Upper lobe of left lung (tissue), 4 donors: ENCODE results near the gene SND1.

ENCODE experiments used
- CTCF ChIP-seq, 6 experiments: fragments of 450-650 bp in 4 of 6; fragments of 200-600 bp in 2 of 6; sonication (generic) in 2 of 6; IDR thresholded peaks; one replicate each; pipeline ENCODE4 v1.5.1; 2016 to 2019; ENCODE audit warnings: antibody characterized with exemption in 6 of 6
- EP300 ChIP-seq, 4 donors: sonication (generic); formaldehyde crosslinking; IDR thresholded peaks; one replicate each; pipeline ENCODE4 v1.5.1; 2017; ENCODE audit warnings: antibody characterized with exemption in 4 of 4, control low read depth in 2 of 4

- TF ChIP-seq CTCF (IDR thresholded peaks at IDR 0.05) (no peak), EP300 (IDR thresholded peaks at IDR 0.05) (no peak)
Observed at GRCh38 chr7:127782654-127783559, 130.9 kb downstream of the SND1 start.
